B cell (primary cell): ENCODE measurements around the gene FHDC1.

Experiments used
- CTCF ChIP-seq: fragments of 200-600 bp; IDR thresholded peaks from one replicate; pipeline ENCODE4 v1.8.0; 2022; ENCODE audit warnings: antibody characterized with exemption, mild to moderate bottlenecking
- EZH2 ChIP-seq: IDR thresholded peaks from 2 replicates; pipeline ENCODE4 v1.6.1; 2012; ENCODE audit warnings: borderline replicate concordance, low read depth, mild to moderate bottlenecking, moderate library complexity, low read length; ENCODE audit not compliant: insufficient read depth, poor library complexity, severe bottlenecking

DNA sequence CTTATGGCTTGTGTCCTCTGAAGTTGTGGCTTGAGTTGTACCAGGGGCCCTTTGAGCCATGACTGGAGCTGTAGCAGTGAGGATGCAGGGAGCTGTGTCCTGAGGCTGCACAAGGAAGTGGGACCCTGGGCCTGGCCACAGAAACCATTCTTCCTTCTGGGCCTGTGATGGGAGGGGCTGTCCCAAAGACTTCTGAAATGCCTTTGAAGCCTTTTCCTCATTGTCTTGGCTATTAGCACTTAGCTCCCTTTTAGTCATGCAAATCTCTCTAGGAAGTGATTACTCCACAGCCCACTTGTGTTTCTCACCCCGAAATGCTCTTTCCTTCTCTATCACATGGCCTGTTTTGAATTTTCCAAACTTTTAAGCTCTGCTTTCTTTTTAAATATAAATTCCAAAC, 92.4 kb downstream of the FHDC1 start:
- TF ChIP-seq CTCF (no peak), EZH2 (no peak)
